HUES6 (cell line): ENCODE results near the gene NDUFS4.
"Not testable (repeated sequence)": the region's sequence is repeated elsewhere in the genome, so short reads cannot be mapped to it uniquely, and the experiment has no call there.

ENCODE experiments used
- H3K27ac ChIP-seq: 2 replicates; pipeline ENCODE4 v1.7.0; 2013; ENCODE audit warnings: low read depth, mild to moderate bottlenecking, low read length, inconsistent platforms
- H3K27me3 ChIP-seq: 2 replicates; pipeline ENCODE4 v1.6.1; 2013; ENCODE audit warnings: low read length; ENCODE audit not compliant: control insufficient read depth, insufficient read depth
- H3K36me3 ChIP-seq: 2 replicates; pipeline ENCODE4 v1.6.1; 2013; ENCODE audit warnings: low read length; ENCODE audit not compliant: control insufficient read depth, insufficient read depth
- H3K4me1 ChIP-seq: 2 replicates; pipeline ENCODE4 v1.6.1; 2013; ENCODE audit warnings: low read length; ENCODE audit not compliant: control insufficient read depth, insufficient read depth
- H3K4me3 ChIP-seq: 2 replicates; pipeline ENCODE4 v1.5.1; 2013; ENCODE audit warnings: low read depth, low read length
- H3K9ac ChIP-seq: one replicate; pipeline ENCODE4 v1.6.1; 2013; ENCODE audit warnings: mild to moderate bottlenecking, low read length
- H3K9me3 ChIP-seq: 2 replicates; pipeline ENCODE4 v1.6.1; 2013; ENCODE audit warnings: low read depth, low read length; ENCODE audit not compliant: control insufficient read depth, insufficient read depth

Gene NDUFS4

GRCh38 chr5:53603009-53603687 lies 42.7 kb downstream of the NDUFS4 start:
- Histone ChIP-seq H3K36me3 (peaks cover 25% of the 10 kb centered on the region), H3K9me3 (no peaks in the 10 kb centered on the region; the same call in 1 of the 2 replicates)

GRCh38 chr5:53604309-53604708 lies 43.9 kb downstream of the NDUFS4 start:
- H3K27me3 ChIP-seq: no peaks in the 10 kb centered on the region
- peaks cover 25% of the 10 kb centered on the region for H3K36me3 ChIP-seq
- no peak overlapping the region for H3K4me3 ChIP-seq
- no peaks in the 10 kb centered on the region for H3K4me1 ChIP-seq
- H3K9me3 ChIP-seq: no peaks in the 10 kb centered on the region; the same call in 1 of the 2 replicates
- no peak overlapping the region for H3K9ac ChIP-seq
- H3K27ac ChIP-seq: no peak overlapping the region

More at GRCh38 chr5:53603009-53603687, 42.7 kb downstream of the NDUFS4 start:
- no peaks in the 10 kb centered on the region for H3K4me1 ChIP-seq
- H3K9ac ChIP-seq: no peak overlapping the region
- no peak overlapping the region for H3K27ac ChIP-seq
- H3K27me3 ChIP-seq: no peaks in the 10 kb centered on the region
- no peak overlapping the region for H3K4me3 ChIP-seq

- no peaks in the 10 kb centered on the region for H3K27me3 ChIP-seq
- peaks cover 18% of the 10 kb centered on the region for H3K4me1 ChIP-seq
- H3K27ac ChIP-seq: no peak overlapping the region
- peaks cover 25% of the 10 kb centered on the region for H3K36me3 ChIP-seq
- H3K9me3 ChIP-seq: no peaks in the 10 kb centered on the region
- no peak overlapping the region for H3K9ac ChIP-seq
- H3K4me3 ChIP-seq: no peak overlapping the region
Measured at GRCh38 chr5:53607886-53608285, 47.4 kb downstream of the NDUFS4 start.

- H3K27me3 ChIP-seq, H3K27ac ChIP-seq, H3K9me3 ChIP-seq, H3K9ac ChIP-seq, H3K4me3 ChIP-seq: not testable (repeated sequence)
- Histone ChIP-seq H3K36me3 (peaks cover 22% of the 10 kb centered on the region), H3K4me1 (peaks cover 26% of the 10 kb centered on the region)
Measured at GRCh38 chr5:53608897-53609296, 48.5 kb downstream of the NDUFS4 start.

DNA sequence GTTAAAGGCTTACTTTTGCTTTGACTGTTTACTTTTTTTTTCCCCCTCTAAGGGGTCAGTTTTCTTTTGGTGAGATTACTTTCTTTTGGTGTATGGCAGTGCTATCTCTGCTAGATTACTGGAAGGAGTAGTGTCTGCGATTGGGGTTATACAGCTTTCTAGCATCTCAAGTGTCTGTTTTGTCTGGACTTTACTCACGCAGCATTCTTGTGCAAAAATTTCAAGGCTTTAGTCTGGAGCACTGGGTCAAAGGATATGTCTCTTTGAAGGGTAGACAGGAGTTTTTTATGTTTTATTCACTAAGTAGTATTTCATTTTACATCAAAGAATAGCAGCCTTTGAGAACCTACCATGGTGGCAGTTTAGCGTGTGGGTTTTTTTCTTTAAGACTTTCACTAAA lies 52.6 kb downstream of the NDUFS4 start:
- H3K4me3 ChIP-seq: no peak overlapping the region
- no peak overlapping the region for H3K9ac ChIP-seq
- peak overlapping the region; percentile 56; the same call in 1 of the 2 replicates for H3K27ac ChIP-seq
- H3K36me3 ChIP-seq: no peaks in the 10 kb centered on the region
- peaks cover 32% of the 10 kb centered on the region for H3K4me1 ChIP-seq
- no peaks in the 10 kb centered on the region for H3K9me3 ChIP-seq
- H3K27me3 ChIP-seq: no peaks in the 10 kb centered on the region

DNA sequence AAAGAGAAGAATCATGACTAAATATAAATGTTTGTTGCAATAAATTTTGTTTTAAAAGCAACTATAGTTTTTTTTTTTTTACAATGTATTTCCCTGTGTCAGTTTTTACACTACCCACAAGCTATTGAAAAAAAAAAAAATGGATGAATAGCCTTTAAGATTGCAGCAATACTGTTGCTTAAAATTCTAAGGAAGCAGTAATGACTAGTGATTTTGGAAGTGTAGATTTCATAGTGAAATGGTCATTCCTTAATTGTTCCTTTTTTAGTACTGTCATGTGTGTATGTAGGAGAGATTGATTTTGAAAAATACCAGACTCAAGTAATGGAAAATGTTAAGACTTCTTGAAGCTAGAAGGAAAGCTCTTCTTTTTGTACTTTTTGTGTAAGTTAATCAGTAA lies 53.1 kb downstream of the NDUFS4 start:
- no peak overlapping the region for H3K9ac ChIP-seq
- H3K27ac ChIP-seq: peak overlapping the region; percentile 42; the same call in 1 of the 2 replicates
- no peaks in the 10 kb centered on the region for H3K36me3 ChIP-seq
- no peaks in the 10 kb centered on the region for H3K9me3 ChIP-seq
- H3K4me3 ChIP-seq: no peak overlapping the region
- peaks cover 32% of the 10 kb centered on the region for H3K4me1 ChIP-seq
- no peaks in the 10 kb centered on the region for H3K27me3 ChIP-seq

DNA sequence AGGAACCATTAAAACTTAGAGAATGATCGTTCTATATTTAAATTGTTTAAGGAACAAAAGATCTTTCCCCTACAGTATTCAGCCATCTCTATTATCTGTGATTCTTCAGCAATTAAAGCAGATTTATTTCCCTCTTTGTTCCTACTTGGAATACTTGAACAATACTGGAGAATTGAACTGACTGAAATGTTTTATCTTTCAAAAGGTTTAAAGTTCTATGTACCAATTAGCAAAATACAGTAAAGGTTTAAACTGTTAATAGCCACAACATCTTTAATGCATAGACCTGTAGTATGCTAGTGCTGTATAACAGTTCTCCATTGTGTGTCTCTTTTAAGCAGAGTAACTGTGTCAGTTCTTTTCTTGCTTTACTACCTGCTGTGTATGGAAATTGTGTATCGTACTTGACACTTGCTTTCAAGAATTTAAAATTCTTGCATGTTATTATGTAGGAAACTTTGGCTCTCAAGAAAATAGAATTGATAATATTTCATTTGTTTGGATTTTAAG lies 54.0 kb downstream of the NDUFS4 start:
- H3K27ac ChIP-seq: no peak overlapping the region
- H3K4me3 ChIP-seq: no peak overlapping the region
- H3K27me3 ChIP-seq: no peaks in the 10 kb centered on the region
- H3K9me3 ChIP-seq: no peaks in the 10 kb centered on the region
- no peak overlapping the region for H3K9ac ChIP-seq
- H3K4me1 ChIP-seq: peaks cover 32% of the 10 kb centered on the region
- H3K36me3 ChIP-seq: no peaks in the 10 kb centered on the region

- no peak overlapping the region for H3K4me3 ChIP-seq
- H3K9me3 ChIP-seq: no peaks in the 10 kb centered on the region
- H3K9ac ChIP-seq: no peak overlapping the region
- H3K27ac ChIP-seq: no peak overlapping the region
- H3K4me1 ChIP-seq: peaks cover 23% of the 10 kb centered on the region
- no peaks in the 10 kb centered on the region for H3K36me3 ChIP-seq
- no peaks in the 10 kb centered on the region for H3K27me3 ChIP-seq
Measured at GRCh38 chr5:53616939-53617549, 56.6 kb downstream of the NDUFS4 start.

DNA sequence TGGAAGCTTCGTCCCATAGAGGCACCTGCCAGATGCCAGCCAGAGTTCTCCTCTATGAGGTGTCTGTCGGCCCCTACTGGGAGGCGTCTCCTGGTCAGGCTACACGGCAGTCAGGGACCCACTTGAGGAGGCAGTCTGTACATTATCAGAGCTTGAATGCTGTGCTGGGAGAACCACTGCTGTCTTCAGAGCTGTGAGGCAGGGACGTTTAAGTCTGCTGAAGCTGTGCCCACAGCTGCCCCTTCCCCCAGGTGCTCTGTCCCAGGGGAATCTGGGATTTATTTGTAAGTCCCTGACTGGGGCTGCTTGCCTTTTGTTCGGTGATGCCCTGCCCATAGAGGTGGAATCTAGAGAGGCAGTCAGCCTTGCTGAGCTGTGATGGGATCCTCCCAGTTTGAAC lies 70.8 kb downstream of the NDUFS4 start:
- H3K27ac ChIP-seq: no peak overlapping the region
- no peaks in the 10 kb centered on the region; the same call in 1 of the 2 replicates for H3K36me3 ChIP-seq
- no peak overlapping the region for H3K4me3 ChIP-seq
- H3K9ac ChIP-seq: no peak overlapping the region
- H3K9me3 ChIP-seq: peaks cover 9% of the 10 kb centered on the region; the same call in 1 of the 2 replicates
- H3K27me3 ChIP-seq: no peaks in the 10 kb centered on the region
- H3K4me1 ChIP-seq: peaks cover 12% of the 10 kb centered on the region; the same call in 1 of the 2 replicates

DNA sequence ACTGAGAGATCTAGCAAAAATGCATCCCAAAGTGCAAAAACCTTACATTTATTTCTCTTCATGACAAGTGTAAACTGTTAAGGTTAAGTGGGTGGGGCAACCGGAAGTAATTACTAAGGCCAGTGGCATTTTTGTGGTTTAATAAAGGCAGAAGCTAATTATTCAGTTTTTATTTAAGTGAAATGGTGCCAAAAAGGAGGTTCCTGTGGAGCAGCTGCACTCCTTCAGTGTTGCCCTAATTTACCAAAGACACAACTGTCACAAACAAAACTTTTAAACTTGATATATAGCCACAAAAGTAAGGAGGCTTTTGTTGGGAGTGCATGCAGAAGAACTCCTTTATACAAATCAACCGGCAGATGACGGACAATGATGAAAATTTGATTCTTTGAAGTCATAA lies 81.6 kb downstream of the NDUFS4 start:
- H3K9ac ChIP-seq: no peak overlapping the region
- H3K27ac ChIP-seq: peak overlapping the region; percentile 31; the same call in 1 of the 2 replicates
- H3K36me3 ChIP-seq: peaks cover 4% of the 10 kb centered on the region; the same call in 1 of the 2 replicates
- H3K27me3 ChIP-seq: no peaks in the 10 kb centered on the region
- peaks cover 49% of the 10 kb centered on the region for H3K4me1 ChIP-seq
- no peak overlapping the region for H3K4me3 ChIP-seq
- no peaks in the 10 kb centered on the region for H3K9me3 ChIP-seq

DNA sequence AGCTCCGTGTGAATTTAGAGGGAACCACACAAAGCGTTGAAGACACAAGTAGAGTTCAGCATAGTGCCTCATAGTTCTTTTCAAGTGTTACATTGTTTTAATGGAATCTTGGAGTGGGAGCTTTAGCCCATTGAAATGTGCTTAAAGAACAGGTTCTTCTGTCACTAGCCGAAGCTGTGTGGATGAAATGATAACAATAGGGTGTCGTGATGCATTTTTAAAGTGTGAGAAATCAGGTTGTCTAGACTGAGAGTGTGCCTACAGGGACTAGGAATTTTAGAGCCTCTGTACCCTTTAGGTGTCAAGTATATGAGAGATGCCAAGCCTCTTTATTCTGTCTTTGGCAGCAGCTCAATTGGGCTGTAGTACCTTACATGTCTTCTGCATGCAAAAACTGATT lies 83.0 kb downstream of the NDUFS4 start:
- H3K27me3 ChIP-seq: no peaks in the 10 kb centered on the region
- H3K36me3 ChIP-seq: peaks cover 8% of the 10 kb centered on the region
- H3K9ac ChIP-seq: no peak overlapping the region
- no peak overlapping the region for H3K27ac ChIP-seq
- no peak overlapping the region for H3K4me3 ChIP-seq
- no peaks in the 10 kb centered on the region for H3K9me3 ChIP-seq
- H3K4me1 ChIP-seq: peaks cover 49% of the 10 kb centered on the region
